ENCODE data around the gene POR.

Gene POR

DNA sequence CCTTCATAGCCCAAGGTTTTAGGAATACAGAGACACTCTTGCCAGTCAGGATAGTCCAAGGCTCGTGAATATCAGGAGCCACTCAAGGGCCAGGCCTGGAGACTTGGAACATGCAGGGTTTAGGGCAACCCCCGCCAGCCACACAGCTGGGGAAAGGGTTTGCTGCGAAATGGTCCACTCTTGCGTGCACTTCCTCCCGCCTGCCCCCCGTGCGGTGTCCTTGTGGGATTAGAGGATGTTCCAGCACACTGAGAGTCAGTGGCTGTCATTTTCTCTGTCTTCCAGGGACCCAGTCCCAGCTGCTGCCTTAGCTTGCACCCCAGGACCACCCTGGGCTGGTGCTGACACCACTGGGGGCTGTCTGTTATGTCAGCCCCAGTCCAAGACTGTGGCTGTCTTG, 38.5 kb downstream of the POR start:
- TF ChIP-seq, protein P1, sequence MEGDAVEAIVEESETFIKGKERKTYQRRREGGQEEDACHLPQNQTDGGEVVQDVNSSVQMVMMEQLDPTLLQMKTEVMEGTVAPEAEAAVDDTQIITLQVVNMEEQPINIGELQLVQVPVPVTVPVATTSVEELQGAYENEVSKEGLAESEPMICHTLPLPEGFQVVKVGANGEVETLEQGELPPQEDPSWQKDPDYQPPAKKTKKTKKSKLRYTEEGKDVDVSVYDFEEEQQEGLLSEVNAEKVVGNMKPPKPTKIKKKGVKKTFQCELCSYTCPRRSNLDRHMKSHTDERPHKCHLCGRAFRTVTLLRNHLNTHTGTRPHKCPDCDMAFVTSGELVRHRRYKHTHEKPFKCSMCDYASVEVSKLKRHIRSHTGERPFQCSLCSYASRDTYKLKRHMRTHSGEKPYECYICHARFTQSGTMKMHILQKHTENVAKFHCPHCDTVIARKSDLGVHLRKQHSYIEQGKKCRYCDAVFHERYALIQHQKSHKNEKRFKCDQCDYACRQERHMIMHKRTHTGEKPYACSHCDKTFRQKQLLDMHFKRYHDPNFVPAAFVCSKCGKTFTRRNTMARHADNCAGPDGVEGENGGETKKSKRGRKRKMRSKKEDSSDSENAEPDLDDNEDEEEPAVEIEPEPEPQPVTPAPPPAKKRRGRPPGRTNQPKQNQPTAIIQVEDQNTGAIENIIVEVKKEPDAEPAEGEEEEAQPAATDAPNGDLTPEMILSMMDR (IDR thresholded peaks at IDR 0.05; ENCODE audit: low read depth, low read length): no peak
- no peak for DNase-seq (ENCODE audit: low read depth in 2 of 2)
- H3K4me3 ChIP-seq (replicated peaks in 1 of 2; ENCODE audit: low read depth in 2 of 2, low read length in 2 of 2): no peak overlapping the region

DNA sequence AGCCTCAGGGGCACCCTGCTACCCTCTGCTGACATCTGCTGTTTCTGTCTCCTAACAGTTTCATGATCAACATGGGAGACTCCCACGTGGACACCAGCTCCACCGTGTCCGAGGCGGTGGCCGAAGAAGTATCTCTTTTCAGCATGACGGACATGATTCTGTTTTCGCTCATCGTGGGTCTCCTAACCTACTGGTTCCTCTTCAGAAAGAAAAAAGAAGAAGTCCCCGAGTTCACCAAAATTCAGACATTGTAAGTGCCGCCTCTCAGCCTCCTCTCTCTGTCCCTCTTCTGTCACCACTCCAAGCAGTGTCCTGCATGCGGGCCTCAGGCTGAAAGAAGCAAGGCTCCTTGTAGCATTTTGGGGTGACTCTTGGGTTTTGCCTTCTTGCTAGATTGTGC, 39.0 kb downstream of the POR start:
- no peak for DNase-seq (ENCODE audit: low read depth in 2 of 2)
- TF ChIP-seq, protein P1 (IDR thresholded peaks at IDR 0.05; ENCODE audit: low read depth, low read length): no peak
- no peak overlapping the region for H3K4me3 ChIP-seq (replicated peaks in 1 of 2; ENCODE audit: low read depth in 2 of 2, low read length in 2 of 2)

DNA sequence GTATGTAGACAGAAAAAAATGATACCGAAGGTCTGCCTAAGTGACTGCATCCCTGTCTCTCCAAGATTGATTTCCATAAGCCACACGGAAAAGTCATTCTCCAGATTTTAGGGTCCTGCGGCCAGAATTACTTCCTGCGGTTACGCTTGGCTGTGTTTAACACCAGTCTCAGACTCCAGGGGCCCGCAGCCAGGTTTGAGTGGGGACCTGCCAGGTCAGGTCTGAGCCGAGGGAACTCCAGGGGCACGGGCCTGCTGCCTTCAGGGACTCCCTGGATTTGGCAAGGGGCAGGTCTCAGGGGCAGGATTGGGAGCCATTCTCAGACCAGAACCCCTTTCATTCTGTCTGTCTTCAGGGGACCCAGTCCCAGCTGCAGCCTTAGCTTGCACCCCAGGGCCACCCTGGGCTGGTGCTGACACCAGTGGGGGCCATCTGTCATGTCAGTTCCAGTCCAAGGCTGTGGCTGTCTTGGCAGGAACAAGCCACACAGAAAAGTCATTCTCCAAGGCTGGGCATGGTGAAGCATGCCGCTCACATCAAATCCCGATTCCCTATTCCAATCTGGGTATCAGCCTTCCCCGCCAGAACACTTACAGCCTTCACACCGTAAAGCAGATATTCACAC, 40.5 kb downstream of the POR start:
- TF ChIP-seq, protein P1 (IDR thresholded peaks at IDR 0.05; ENCODE audit: low read depth, low read length): no peak
- H3K4me3 ChIP-seq (replicated peaks in 1 of 2; ENCODE audit: low read depth in 2 of 2, low read length in 2 of 2): no peak overlapping the region
- no peak for DNase-seq (ENCODE audit: low read depth in 2 of 2)

DNA sequence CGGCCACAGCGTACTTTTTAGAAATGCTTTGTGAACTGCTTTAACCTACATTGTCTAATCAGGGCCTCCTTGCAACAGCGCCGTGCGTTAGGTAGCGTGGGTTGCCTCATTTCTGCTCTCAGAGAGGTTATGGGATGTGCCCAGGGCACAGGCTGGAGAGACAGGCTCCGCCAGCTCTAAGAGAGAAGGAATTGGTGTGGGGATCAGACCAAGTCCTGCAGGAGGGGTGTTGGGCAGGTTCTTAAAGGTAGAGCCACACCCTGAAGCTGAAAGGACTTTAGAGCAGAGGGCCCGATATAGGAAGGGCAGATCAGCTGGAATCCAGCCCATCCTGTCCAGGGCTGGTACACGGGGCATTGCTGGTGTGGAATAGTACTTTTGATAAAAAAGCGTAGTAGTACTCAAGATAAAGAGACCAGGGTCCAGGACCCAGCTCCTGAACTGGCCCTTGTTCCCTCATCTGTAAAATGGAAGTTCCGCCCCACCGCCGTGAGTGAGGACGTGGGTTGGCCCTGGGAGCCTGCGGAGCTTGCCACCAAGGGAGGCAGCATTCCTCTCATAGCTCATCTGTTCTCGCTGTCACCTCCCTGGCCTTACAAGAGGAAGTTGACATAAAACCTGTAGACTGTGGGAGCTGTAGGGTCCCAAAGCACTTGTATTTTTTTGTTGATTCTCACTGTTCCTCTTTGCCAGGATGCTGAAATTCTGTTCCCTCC, 42.2 kb downstream of the POR start:
- TF ChIP-seq, protein P1 (IDR thresholded peaks at IDR 0.05; ENCODE audit: low read depth, low read length): no peak
- no peak overlapping the region for H3K4me3 ChIP-seq (replicated peaks in 1 of 2; ENCODE audit: low read depth in 2 of 2, low read length in 2 of 2)
- DNase-seq (ENCODE audit: low read depth in 2 of 2): peak in 1 of 2 donors; percentile 16

DNA sequence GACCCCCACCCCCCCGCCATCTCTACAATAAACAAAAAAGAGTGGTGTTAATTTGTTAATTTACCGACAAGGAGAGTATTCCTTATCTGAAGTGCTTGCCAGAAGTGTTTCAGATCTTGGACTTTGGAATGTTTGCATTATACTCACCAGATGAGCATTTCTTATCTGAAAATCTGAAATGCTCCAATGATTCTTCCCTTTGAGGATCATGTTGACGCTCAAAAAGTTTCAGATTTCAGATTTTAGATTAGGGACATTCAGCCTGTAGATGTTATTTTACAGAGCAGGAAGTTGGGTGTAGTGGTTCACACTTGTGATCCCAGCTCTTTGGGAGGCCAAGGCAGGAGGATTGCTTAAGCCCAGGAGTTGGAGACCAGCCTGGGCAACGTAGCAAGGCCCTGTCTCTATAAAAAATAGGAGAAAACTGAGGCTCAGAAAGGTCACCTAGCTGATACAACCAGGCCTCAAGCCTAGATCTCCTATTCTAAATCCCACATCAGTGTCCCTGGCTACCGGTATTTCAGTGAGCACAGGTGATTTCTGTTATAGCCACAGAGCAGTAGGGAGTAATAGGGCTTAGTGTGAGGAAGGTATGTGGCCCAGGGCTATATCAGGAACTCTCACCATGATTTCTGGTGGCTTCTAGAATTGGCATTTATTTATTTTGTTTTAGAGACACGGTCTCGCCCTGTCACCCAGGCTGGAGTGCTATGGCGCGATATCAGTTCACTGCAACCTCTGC, 44.0 kb downstream of the POR start:
- DNase-seq (ENCODE audit: low read depth in 2 of 2): no peak
- TF ChIP-seq, protein P1 (IDR thresholded peaks at IDR 0.05; ENCODE audit: low read depth, low read length): no peak
- H3K4me3 ChIP-seq (replicated peaks in 1 of 2; ENCODE audit: low read depth in 2 of 2, low read length in 2 of 2): no peak overlapping the region

DNA sequence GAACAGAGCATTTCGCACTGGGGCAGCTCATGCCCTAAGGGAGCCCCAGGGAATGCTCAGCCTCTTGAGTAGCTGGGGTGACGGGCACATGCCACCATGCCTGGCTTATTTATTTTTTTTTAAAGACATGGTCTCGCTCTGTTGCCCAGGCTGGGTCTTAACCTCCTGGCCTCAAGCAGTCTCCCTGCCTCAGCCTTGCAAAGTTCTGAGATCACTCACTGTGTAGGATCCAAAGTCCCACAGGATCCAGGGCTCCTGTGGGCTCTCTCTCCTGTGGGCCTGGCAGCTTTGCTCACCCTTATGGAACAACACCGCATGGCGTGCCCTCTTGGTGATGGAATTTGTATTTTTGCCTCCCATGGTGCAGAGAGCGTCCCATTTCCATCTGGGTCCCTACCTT, 45.4 kb downstream of the POR start:
- no peak overlapping the region for H3K4me3 ChIP-seq (replicated peaks in 1 of 2; ENCODE audit: low read depth in 2 of 2, low read length in 2 of 2)
- DNase-seq (ENCODE audit: low read depth in 2 of 2): no peak
- TF ChIP-seq, protein P1 (IDR thresholded peaks at IDR 0.05; ENCODE audit: low read depth, low read length): no peak

Measured in cardiac fibroblast (primary cell).